Left lobe of liver (tissue), 1 donor: ENCODE data around the gene MPG. TPM values are rescaled to one million over a fixed set of nuclear protein-coding genes. Genes with fewer than 3 reads are reported as not detected.

Experiments
- total RNA-seq: library from RNA; stranded (reverse); gene quantifications from one replicate; pipeline ENCODE4 v1.2.1, GENCODE V29; 2021
- donor health status: DM: no; HTN: yes; CAD: no.

MPG gene
- total RNA-seq, 1 donor from 2014 or later, result 28.0 TPM

Other genes starting within 250 kb of the MPG start
- gene POLR3K, start 24.6 kb upstream of the MPG start, total RNA-seq, result 5.1 TPM
- gene SNRNP25, start 24.4 kb upstream of the MPG start, total RNA-seq, result 16.0 TPM
- 5.8 TPM for gene RHBDF1, start 5.6 kb upstream of the MPG start, total RNA-seq
- 14.9 TPM for gene NPRL3, start 60.4 kb downstream of the MPG start, total RNA-seq
- 0.81 TPM for gene HBZ, start 74.4 kb downstream of the MPG start, total RNA-seq
- gene HBM, start 87.8 kb downstream of the MPG start, total RNA-seq, result 0.40 TPM
- 67.1 TPM for gene HBA2, start 94.7 kb downstream of the MPG start, total RNA-seq
- gene HBA1, start 98.5 kb downstream of the MPG start, total RNA-seq, result 112 TPM
- gene HBQ1, start 102.2 kb downstream of the MPG start, total RNA-seq, result not detected
- 29.9 TPM for gene LUC7L, start 151.2 kb downstream of the MPG start, total RNA-seq
- gene FAM234A, start 156.6 kb downstream of the MPG start, total RNA-seq, result 35.8 TPM
- gene RGS11, start 197.7 kb downstream of the MPG start, total RNA-seq, result 0.70 TPM
- 0.70 TPM for gene ARHGDIG, start 202.4 kb downstream of the MPG start, total RNA-seq
- gene PDIA2, start 204.9 kb downstream of the MPG start, total RNA-seq, result 0.23 TPM